ENCODE data around the gene RAB28. TPM values are rescaled to one million over a fixed set of nuclear protein-coding genes. Genes with fewer than 3 reads are reported as not detected.

The RAB28 gene
- total RNA-seq, 1 experiment from 2014 or later: 19.8 TPM

GRCh38 chr4:13464543-13464942 is 19.6 kb downstream of the RAB28 start:
- Histone ChIP-seq H2BK12ac (ENCODE audit: insufficient read length, low read depth, low read length) (no peak overlapping the region), H3K9ac (ENCODE audit: extremely low read depth, insufficient read length, low read length) (no peak overlapping the region), H3K4ac (ENCODE audit: low read depth, low read length) (no peak overlapping the region), H2BK15ac (ENCODE audit: low read depth, low read length) (no peak overlapping the region), H3K79me1 (ENCODE audit: insufficient read depth, low read depth, low read length, poor library complexity, severe bottlenecking) (no peaks in the 10 kb centered on the region), H2BK120ac (ENCODE audit: low read depth, low read length, poor library complexity, severe bottlenecking) (no peak overlapping the region), H3K9me3 (ENCODE audit: control insufficient read depth, low read depth, low read length) (no peaks in the 10 kb centered on the region), H3K27me3 (ENCODE audit: insufficient read depth, low read length) (no peaks in the 10 kb centered on the region), H3K14ac (ENCODE audit: insufficient read depth, low read length) (no peak overlapping the region), H3K27ac (ENCODE audit: insufficient read length, low read depth, low read length) (no peak overlapping the region), H4K20me1 (ENCODE audit: control insufficient read depth, insufficient read depth, insufficient read length) (no peaks in the 10 kb centered on the region), H4K91ac (ENCODE audit: insufficient read length, low read depth, low read length) (no peak overlapping the region), H2BK5ac (ENCODE audit: insufficient read length, low read length) (no peak overlapping the region), H2AFZ (ENCODE audit: low read length) (no peak overlapping the region), H3K79me2 (ENCODE audit: insufficient read depth, low read length) (no peaks in the 10 kb centered on the region; the same call in 1 of the 2 replicates), H3T11ph (ENCODE audit: low read length) (no peak overlapping the region), H3K4me1 (ENCODE audit: insufficient read depth, low read length) (no peaks in the 10 kb centered on the region), H4K5ac (ENCODE audit: insufficient read length, low read depth, low read length) (no peak overlapping the region), H4K8ac (replicated peaks; ENCODE audit: insufficient read length, low read depth, low read length) (no peak overlapping the region), H3K4me2 (ENCODE audit: insufficient read depth, insufficient read length, low read length) (no peak overlapping the region), H3K23me2 (ENCODE audit: insufficient read length, low read depth, low read length, poor library complexity, severe bottlenecking) (no peaks in the 10 kb centered on the region), H2BK20ac (ENCODE audit: low read depth, low read length, poor library complexity, severe bottlenecking) (no peak overlapping the region), H3K56ac (ENCODE audit: insufficient read length, low read depth, low read length) (no peak overlapping the region), H3K23ac (ENCODE audit: insufficient read length, low read depth, low read length) (no peak overlapping the region), H2AK5ac (ENCODE audit: insufficient read length, low read length) (no peak overlapping the region), H3K18ac (ENCODE audit: insufficient read length, low read depth, low read length) (no peak overlapping the region)
- Mint-ChIP-seq H3K4me3 (no peak overlapping the region), H3K4me1 (peaks cover 7 to 11% of the 10 kb centered on the region in 2 experiments; a peak in 3 of 4 replicates), H3K36me3 (ENCODE audit: insufficient read depth in 1 of 3, low read depth in 3 of 3) (peaks cover 3 to 5% (median 4%) of the 10 kb centered on the region in 3 experiments; a peak in 6 of 7 replicates), H3K27me3 (ENCODE audit: low read depth) (no peaks in the 10 kb centered on the region), H3K9me3 (no peaks in the 10 kb centered on the region), H3K27ac (no peak overlapping the region)
- TF ChIP-seq CTCF (conservative IDR thresholded peaks at IDR 0.05): no peak
- DNase-seq: no peak
